Astrocyte (in vitro differentiated cells and primary cell): ENCODE results near the gene CARD11. TPM values are rescaled to one million over a fixed set of nuclear protein-coding genes. Genes with fewer than 3 reads are reported as not detected.

Experiments used
- DNase-seq: peaks from one replicate; pipeline ENCODE4 v3.0.0-alpha.2; 2010; ENCODE audit warnings: low read depth
- FAIRE-seq: peaks from 2 replicates; lab custom pipeline; 2011; peaks lifted over from hg19 to GRCh38; lab: Jason Lieb, UNC
- H2AFZ ChIP-seq: 2 replicates; pipeline ENCODE4 v1.6.0; 2012; ENCODE audit warnings: low read depth, low read length, inconsistent platforms
- H3K27ac ChIP-seq: 2 replicates; pipeline ENCODE4 v1.5.1; 2011; ENCODE audit warnings: low read depth, low read length, inconsistent platforms
- H3K27me3 ChIP-seq: 2 replicates; pipeline ENCODE4 v1.6.0; 2011; ENCODE audit warnings: low read length, inconsistent platforms; ENCODE audit not compliant: insufficient read depth
- H3K36me3 ChIP-seq: 2 replicates; pipeline ENCODE4 v1.5.1; 2011; ENCODE audit warnings: low read length, inconsistent platforms; ENCODE audit not compliant: insufficient read depth
- H3K4me1 ChIP-seq: 2 replicates; pipeline ENCODE4 v1.5.1; 2011; ENCODE audit warnings: low read length, inconsistent platforms; ENCODE audit not compliant: insufficient read depth
- H3K4me2 ChIP-seq: 2 replicates; pipeline ENCODE4 v1.6.0; 2012; ENCODE audit warnings: low read length, inconsistent platforms
- H3K4me3 ChIP-seq: 2 replicates; pipeline ENCODE4 v1.5.1; 2011; ENCODE audit warnings: low read depth, mild to moderate bottlenecking, low read length, inconsistent platforms; ENCODE audit not compliant: insufficient read depth
- H3K79me2 ChIP-seq: 2 replicates; pipeline ENCODE4 v1.6.0; 2012; ENCODE audit warnings: mild to moderate bottlenecking, low read length, inconsistent platforms; ENCODE audit not compliant: insufficient read depth
- H3K9ac ChIP-seq: 2 replicates; pipeline ENCODE4 v1.6.0; 2012; ENCODE audit warnings: mild to moderate bottlenecking, low read length, inconsistent platforms
- H3K9me3 ChIP-seq: 2 replicates; pipeline ENCODE4 v1.5.1; 2012; ENCODE audit warnings: low read depth, mild to moderate bottlenecking, low read length, inconsistent platforms; ENCODE audit not compliant: insufficient read depth
- H4K20me1 ChIP-seq: 2 replicates; pipeline ENCODE4 v1.6.0; 2012; ENCODE audit warnings: low read length, inconsistent platforms; ENCODE audit not compliant: insufficient read depth
- H3K27ac Mint-ChIP-seq: one replicate; pipeline ENCODE4 v1.8.0; 2021; ENCODE audit warnings: mild to moderate bottlenecking, mixed read lengths; ENCODE audit not compliant: unreplicated experiment
- H3K27me3 Mint-ChIP-seq: one replicate; pipeline ENCODE4 v1.8.0; 2021; ENCODE audit warnings: low read depth, mixed read lengths; ENCODE audit not compliant: unreplicated experiment
- H3K36me3 Mint-ChIP-seq: one replicate; pipeline ENCODE4 v1.8.0; 2021; ENCODE audit warnings: low read depth, mixed read lengths; ENCODE audit not compliant: unreplicated experiment
- H3K4me1 Mint-ChIP-seq: one replicate; pipeline ENCODE4 v1.8.0; 2021; ENCODE audit warnings: low read depth, mixed read lengths; ENCODE audit not compliant: unreplicated experiment
- H3K4me3 Mint-ChIP-seq: one replicate; pipeline ENCODE4 v1.8.0; 2021; ENCODE audit warnings: mild to moderate bottlenecking, moderate library complexity, mixed read lengths; ENCODE audit not compliant: unreplicated experiment
- H3K9me3 Mint-ChIP-seq: one replicate; pipeline ENCODE4 v1.8.0; 2021; ENCODE audit warnings: mild to moderate bottlenecking, mixed read lengths; ENCODE audit not compliant: unreplicated experiment
- CTCF ChIP-seq: IDR thresholded peaks from 2 replicates; pipeline ENCODE4 v1.5.1; 2011; ENCODE audit warnings: low read depth, mild to moderate bottlenecking, inconsistent platforms, low read length, moderate library complexity; ENCODE audit not compliant: insufficient read depth
- EZH2 ChIP-seq: IDR thresholded peaks from 2 replicates; pipeline ENCODE4 v1.6.1; 2012; ENCODE audit warnings: mild to moderate bottlenecking, low read length, inconsistent platforms; ENCODE audit not compliant: insufficient read depth
- total RNA-seq: library from RNA; stranded (reverse); gene quantifications from 2 replicates; pipeline ENCODE4 v1.2.1, GENCODE V29; 2021

The CARD11 gene
- total RNA-seq, 1 donor from 2014 or later = 9.5 TPM

GRCh38 chr7:2920041-2920440 is 123.6 kb downstream of the CARD11 start:
- FAIRE-seq (no peak), DNase-seq (no peak)
- Mint-ChIP-seq H3K4me1 (no peaks in the 10 kb centered on the region), H3K27me3 (peaks cover 7% of the 10 kb centered on the region), H3K36me3 (peaks cover 2% of the 10 kb centered on the region), H3K4me3 (no peak overlapping the region), H3K27ac (no peak overlapping the region), H3K9me3 (peaks cover 5% of the 10 kb centered on the region)
- Histone ChIP-seq H2AFZ (no peak overlapping the region), H4K20me1 (no peaks in the 10 kb centered on the region), H3K9me3 (no peaks in the 10 kb centered on the region), H3K36me3 (no peaks in the 10 kb centered on the region), H3K4me1 (no peaks in the 10 kb centered on the region), H3K4me2 (no peak overlapping the region), H3K9ac (no peak overlapping the region), H3K27me3 (peaks cover 3% of the 10 kb centered on the region), H3K4me3 (no peak overlapping the region), H3K27ac (no peak overlapping the region), H3K79me2 (no peaks in the 10 kb centered on the region)
- TF ChIP-seq EZH2 = no peak

- no peak overlapping the region for H3K27ac Mint-ChIP-seq
- H3K4me1 Mint-ChIP-seq = no peaks in the 10 kb centered on the region
- Histone ChIP-seq H4K20me1 (no peaks in the 10 kb centered on the region), H3K9me3 (no peaks in the 10 kb centered on the region), H3K4me1 (no peaks in the 10 kb centered on the region), H3K27ac (no peak overlapping the region), H3K36me3 (no peaks in the 10 kb centered on the region), H3K4me3 (no peak overlapping the region), H3K27me3 (peaks cover 3% of the 10 kb centered on the region), H3K79me2 (no peaks in the 10 kb centered on the region), H3K4me2 (no peak overlapping the region), H3K9ac (no peak overlapping the region), H2AFZ (no peak overlapping the region)
- peaks cover 2% of the 10 kb centered on the region for H3K36me3 Mint-ChIP-seq
- no peak for FAIRE-seq
- no peak for TF ChIP-seq EZH2
- TF ChIP-seq CTCF = no peak
- no peak for DNase-seq
- H3K27me3 Mint-ChIP-seq = peaks cover 7% of the 10 kb centered on the region
- peaks cover 5% of the 10 kb centered on the region for H3K9me3 Mint-ChIP-seq
- H3K4me3 Mint-ChIP-seq = no peak overlapping the region
These were observed 124.4 kb downstream of the CARD11 start for GRCh38 chr7:2919256-2919655.

- no peak overlapping the region for H3K9ac ChIP-seq
- TF ChIP-seq CTCF (no peak), EZH2 (no peak)
- peaks cover 3% of the 10 kb centered on the region for H3K27me3 ChIP-seq
- DNase-seq = no peak
- Mint-ChIP-seq H3K36me3 (peaks cover 2% of the 10 kb centered on the region), H3K9me3 (peaks cover 5% of the 10 kb centered on the region), H3K4me1 (no peaks in the 10 kb centered on the region), H3K27me3 (peaks cover 7% of the 10 kb centered on the region), H3K4me3 (no peak overlapping the region), H3K27ac (no peak overlapping the region)
- FAIRE-seq = no peak
- no peaks in the 10 kb centered on the region for H3K4me1 ChIP-seq
- H3K4me3 ChIP-seq = no peak overlapping the region
- no peaks in the 10 kb centered on the region for H3K9me3 ChIP-seq
- no peak overlapping the region for H3K4me2 ChIP-seq
- no peak overlapping the region for H2AFZ ChIP-seq
- no peaks in the 10 kb centered on the region for H3K79me2 ChIP-seq
- H4K20me1 ChIP-seq = no peaks in the 10 kb centered on the region
- no peak overlapping the region for H3K27ac ChIP-seq
- no peaks in the 10 kb centered on the region for H3K36me3 ChIP-seq
These were observed 125.3 kb downstream of the CARD11 start for GRCh38 chr7:2918406-2918805.
